Neural progenitor cell (in vitro differentiated cells): ENCODE measurements around the gene HAT1. TPM values are rescaled to one million over a fixed set of nuclear protein-coding genes. Genes with fewer than 3 reads are reported as not detected.

Experiments
- DNase-seq: peaks from one replicate; pipeline ENCODE4 v3.0.0-alpha.2; 2016; ENCODE audit warnings: low spot score
- H2AFZ ChIP-seq: fragments of 200-600 bp; sonication (generic); replicated peaks from 2 replicates; pipeline ENCODE4 v1.6.1; 2016; ENCODE audit warnings: antibody characterized with exemption
- H3F3A ChIP-seq: fragments of 200-600 bp; sonication (generic); 2 replicates; pipeline ENCODE4 v1.6.1; 2016; ENCODE audit warnings: antibody characterized with exemption, low read depth
- H3K27ac ChIP-seq: fragments of 200-600 bp; sonication (generic); 2 replicates; pipeline ENCODE4 v1.5.1; 2016; ENCODE audit warnings: mild to moderate bottlenecking
- H3K27me3 ChIP-seq: fragments of 200-600 bp; sonication (generic); 2 replicates; pipeline ENCODE4 v1.6.1; 2016; ENCODE audit warnings: mild to moderate bottlenecking, moderate library complexity
- H3K36me3 ChIP-seq: fragments of 200-600 bp; sonication (generic); 2 replicates; pipeline ENCODE4 v1.5.1; 2016
- H3K4me1 ChIP-seq: fragments of 200-600 bp; sonication (generic); 2 replicates; pipeline ENCODE4 v1.6.1; 2016; ENCODE audit warnings: mixed run types
- H3K4me2 ChIP-seq: fragments of 200-600 bp; sonication (generic); 2 replicates; pipeline ENCODE4 v1.6.1; 2016
- H3K4me3 ChIP-seq: fragments of 200-600 bp; sonication (generic); 2 replicates; pipeline ENCODE4 v1.5.1; 2016
- H3K79me2 ChIP-seq: fragments of 200-600 bp; sonication (generic); 2 replicates; pipeline ENCODE4 v1.6.1; 2016; ENCODE audit warnings: low read depth
- H3K9ac ChIP-seq: fragments of 200-600 bp; sonication (generic); 2 replicates; pipeline ENCODE4 v1.6.1; 2016
- H3K9me3 ChIP-seq: fragments of 200-600 bp; sonication (generic); 2 replicates; pipeline ENCODE4 v1.5.1; 2016; ENCODE audit warnings: low read depth
- H4K20me1 ChIP-seq: fragments of 200-600 bp; sonication (generic); 2 replicates; pipeline ENCODE4 v1.6.1; 2016; ENCODE audit warnings: low read depth
- H3K27ac Mint-ChIP-seq: 3 replicates; pipeline ENCODE4 v1.8.0; 2021; ENCODE audit warnings: mixed read lengths
- H3K27me3 Mint-ChIP-seq: 2 replicates; pipeline ENCODE4 v1.8.0; 2022; ENCODE audit warnings: low read depth, mild to moderate bottlenecking, inconsistent platforms, moderate library complexity, mixed read lengths; ENCODE audit not compliant: insufficient read depth
- H3K36me3 Mint-ChIP-seq: 3 replicates; pipeline ENCODE4 v1.8.0; 2021; ENCODE audit warnings: mixed read lengths
- H3K4me1 Mint-ChIP-seq: 3 replicates; pipeline ENCODE4 v1.8.0; 2021; ENCODE audit warnings: mixed read lengths
- H3K4me3 Mint-ChIP-seq: 3 replicates; pipeline ENCODE4 v1.8.0; 2021; ENCODE audit warnings: mild to moderate bottlenecking, moderate library complexity, mixed read lengths
- H3K9me3 Mint-ChIP-seq: 3 replicates; pipeline ENCODE4 v1.8.0; 2020; ENCODE audit warnings: mixed read lengths
- EZH2 ChIP-seq: fragments of 200-600 bp; sonication (generic); IDR thresholded peaks from 2 replicates; pipeline ENCODE4 v1.6.1; 2017; ENCODE audit warnings: antibody characterized with exemption, mild to moderate bottlenecking, moderate library complexity
- EZH2phosphoT487 ChIP-seq: fragments of 200-600 bp; sonication (generic); IDR thresholded peaks from 2 replicates; pipeline ENCODE4 v1.6.1; 2017; ENCODE audit warnings: antibody characterized with exemption
- total RNA-seq: library from RNA; depleted of rRNA; stranded (reverse); fragments of >200 nt; gene quantifications from 2 replicates; pipeline ENCODE4 v1.2.3, GENCODE V29; 2015; ENCODE audit warnings: low replicate concordance
- TF ChIP-seq, protein P1 (sequence below): fragments of 200-600 bp; sonication (generic); IDR thresholded peaks from 2 replicates; pipeline ENCODE4 v1.5.1; 2017; ENCODE audit warnings: antibody characterized with exemption, mild to moderate bottlenecking

The HAT1 gene
- total RNA-seq, 1 donor from 2014 or later: 109 TPM

- Histone ChIP-seq H3F3A (peaks cover 42% of the 10 kb centered on the region), H3K9me3 (no peaks in the 10 kb centered on the region), H3K79me2 (peaks cover 9% of the 10 kb centered on the region), H3K27ac (peak overlapping the region; percentile 81), H3K36me3 (peaks cover 8% of the 10 kb centered on the region), H3K4me3 (no peak overlapping the region), H3K9ac (no peak overlapping the region), H3K27me3 (no peaks in the 10 kb centered on the region), H4K20me1 (no peaks in the 10 kb centered on the region), H3K4me2 (peak overlapping the region; percentile 37), H2AFZ (no peak overlapping the region), H3K4me1 (peaks cover 49% of the 10 kb centered on the region)
- H3K27ac Mint-ChIP-seq: no peak overlapping the region
- no peak overlapping the region for H3K4me3 Mint-ChIP-seq
- H3K9me3 Mint-ChIP-seq: no peaks in the 10 kb centered on the region
- H3K4me1 Mint-ChIP-seq: no peaks in the 10 kb centered on the region
- peaks cover 15% of the 10 kb centered on the region for H3K36me3 Mint-ChIP-seq
- TF ChIP-seq, protein P1, sequence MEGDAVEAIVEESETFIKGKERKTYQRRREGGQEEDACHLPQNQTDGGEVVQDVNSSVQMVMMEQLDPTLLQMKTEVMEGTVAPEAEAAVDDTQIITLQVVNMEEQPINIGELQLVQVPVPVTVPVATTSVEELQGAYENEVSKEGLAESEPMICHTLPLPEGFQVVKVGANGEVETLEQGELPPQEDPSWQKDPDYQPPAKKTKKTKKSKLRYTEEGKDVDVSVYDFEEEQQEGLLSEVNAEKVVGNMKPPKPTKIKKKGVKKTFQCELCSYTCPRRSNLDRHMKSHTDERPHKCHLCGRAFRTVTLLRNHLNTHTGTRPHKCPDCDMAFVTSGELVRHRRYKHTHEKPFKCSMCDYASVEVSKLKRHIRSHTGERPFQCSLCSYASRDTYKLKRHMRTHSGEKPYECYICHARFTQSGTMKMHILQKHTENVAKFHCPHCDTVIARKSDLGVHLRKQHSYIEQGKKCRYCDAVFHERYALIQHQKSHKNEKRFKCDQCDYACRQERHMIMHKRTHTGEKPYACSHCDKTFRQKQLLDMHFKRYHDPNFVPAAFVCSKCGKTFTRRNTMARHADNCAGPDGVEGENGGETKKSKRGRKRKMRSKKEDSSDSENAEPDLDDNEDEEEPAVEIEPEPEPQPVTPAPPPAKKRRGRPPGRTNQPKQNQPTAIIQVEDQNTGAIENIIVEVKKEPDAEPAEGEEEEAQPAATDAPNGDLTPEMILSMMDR: no peak
- no peak for TF ChIP-seq EZH2phosphoT487
- TF ChIP-seq EZH2: no peak
- DNase-seq: peak; percentile 39
- H3K27me3 Mint-ChIP-seq: no peaks in the 10 kb centered on the region
Observed at GRCh38 chr2:171964308-171964707, 42.0 kb downstream of the HAT1 start.

DNA sequence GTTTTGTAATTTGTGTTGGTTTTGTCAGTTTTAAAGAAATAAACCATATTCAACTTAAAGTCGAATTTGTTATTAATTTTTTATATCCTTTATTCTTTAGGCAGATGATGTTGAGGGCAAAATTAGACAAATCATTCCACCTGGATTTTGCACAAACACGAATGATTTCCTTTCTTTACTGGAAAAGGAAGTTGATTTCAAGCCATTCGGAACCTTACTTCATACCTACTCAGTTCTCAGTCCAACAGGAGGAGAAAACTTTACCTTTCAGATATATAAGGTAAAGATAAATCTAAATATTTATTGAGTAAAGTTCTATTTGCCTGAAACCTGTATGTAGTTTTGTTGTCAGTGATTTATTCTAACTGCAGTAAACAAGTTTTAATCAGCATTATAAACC is 43.0 kb downstream of the HAT1 start:
- Mint-ChIP-seq H3K36me3 (peaks cover 15% of the 10 kb centered on the region), H3K4me1 (no peaks in the 10 kb centered on the region), H3K27ac (no peak overlapping the region), H3K9me3 (no peaks in the 10 kb centered on the region), H3K4me3 (no peak overlapping the region), H3K27me3 (no peaks in the 10 kb centered on the region)
- peaks cover 9% of the 10 kb centered on the region for H3K79me2 ChIP-seq
- H3K27me3 ChIP-seq: no peaks in the 10 kb centered on the region
- H3K36me3 ChIP-seq: peaks cover 8% of the 10 kb centered on the region
- H3K27ac ChIP-seq: peak overlapping the region; percentile 81
- H3F3A ChIP-seq: peaks cover 34% of the 10 kb centered on the region
- H4K20me1 ChIP-seq: no peaks in the 10 kb centered on the region
- no peak overlapping the region for H3K9ac ChIP-seq
- no peak overlapping the region for H3K4me3 ChIP-seq
- H3K4me1 ChIP-seq: peaks cover 49% of the 10 kb centered on the region
- H3K4me2 ChIP-seq: peak overlapping the region; percentile 37
- TF ChIP-seq, protein P1: no peak
- TF ChIP-seq EZH2phosphoT487: no peak
- no peak for TF ChIP-seq EZH2
- no peak overlapping the region for H2AFZ ChIP-seq
- no peaks in the 10 kb centered on the region for H3K9me3 ChIP-seq
- DNase-seq: no peak

DNA sequence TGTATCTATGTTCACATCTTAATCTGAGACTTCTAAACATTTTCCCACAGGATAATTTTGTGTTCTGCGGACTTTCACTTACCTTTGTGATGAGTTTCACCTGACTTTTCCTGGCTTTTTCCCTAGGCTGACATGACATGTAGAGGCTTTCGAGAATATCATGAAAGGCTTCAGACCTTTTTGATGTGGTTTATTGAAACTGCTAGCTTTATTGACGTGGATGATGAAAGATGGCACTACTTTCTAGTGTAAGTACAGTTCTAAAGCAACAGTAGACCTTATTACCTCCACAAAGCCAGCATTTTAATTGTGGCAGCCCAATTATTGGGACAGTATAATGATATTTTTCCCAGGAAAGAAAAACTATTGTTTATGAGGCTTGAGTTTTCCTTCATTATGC is 43.4 kb downstream of the HAT1 start:
- H3K27me3 ChIP-seq: no peaks in the 10 kb centered on the region
- peaks cover 9% of the 10 kb centered on the region for H3K79me2 ChIP-seq
- no peaks in the 10 kb centered on the region for H3K9me3 Mint-ChIP-seq
- DNase-seq: no peak
- peaks cover 32% of the 10 kb centered on the region for H3F3A ChIP-seq
- peak overlapping the region; percentile 39 for H3K4me2 ChIP-seq
- no peaks in the 10 kb centered on the region for H4K20me1 ChIP-seq
- peak overlapping the region; percentile 81 for H3K27ac ChIP-seq
- no peak overlapping the region for H3K4me3 ChIP-seq
- peaks cover 8% of the 10 kb centered on the region for H3K36me3 ChIP-seq
- TF ChIP-seq EZH2: no peak
- TF ChIP-seq, protein P1: no peak
- no peak for TF ChIP-seq EZH2phosphoT487
- H3K4me1 ChIP-seq: peaks cover 49% of the 10 kb centered on the region
- H3K27me3 Mint-ChIP-seq: no peaks in the 10 kb centered on the region
- H2AFZ ChIP-seq: no peak overlapping the region
- peaks cover 15% of the 10 kb centered on the region for H3K36me3 Mint-ChIP-seq
- H3K9ac ChIP-seq: no peak overlapping the region
- no peak overlapping the region for H3K27ac Mint-ChIP-seq
- no peaks in the 10 kb centered on the region for H3K9me3 ChIP-seq
- no peaks in the 10 kb centered on the region for H3K4me1 Mint-ChIP-seq
- H3K4me3 Mint-ChIP-seq: no peak overlapping the region
